Measurements from ENCODE around the gene CD33. TPM values are rescaled to one million over a fixed set of nuclear protein-coding genes. Genes with fewer than 3 reads are reported as not detected.

Gene CD33
- total RNA-seq, 2 experiments from 2014 or later = 0.26 to 0.27 TPM

DNA sequence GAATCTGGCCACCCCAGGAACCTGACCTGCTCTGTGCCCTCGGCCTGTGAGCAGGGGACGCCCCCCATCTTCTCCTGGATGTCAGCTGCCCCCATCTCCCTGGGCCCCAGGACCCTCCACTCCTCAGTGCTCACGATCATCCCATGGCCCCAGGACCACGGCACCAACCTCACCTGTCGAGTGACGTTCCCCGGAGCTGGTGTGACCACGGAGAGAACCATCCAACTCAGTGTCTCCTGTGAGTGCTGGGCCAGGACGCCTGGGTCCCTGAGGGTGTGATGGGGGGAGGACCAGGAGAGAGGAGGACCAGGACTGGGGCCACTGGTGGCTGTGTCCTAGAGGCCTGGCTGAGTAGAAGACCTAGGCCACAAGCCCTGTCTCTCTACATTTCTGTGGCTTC is 13.0 kb upstream of the CD33 start:
- Mint-ChIP-seq H3K27ac (no peak overlapping the region), H3K4me3 (no peak overlapping the region), H3K27me3 (peaks cover 17% of the 10 kb centered on the region), H3K9me3 (ENCODE audit: low read depth) (no peaks in the 10 kb centered on the region), H3K36me3 (ENCODE audit: low read depth) (no peaks in the 10 kb centered on the region), H3K4me1 (no peaks in the 10 kb centered on the region)
- intact Hi-C loops (cut with DNase I, micrococcal nuclease) = no loop called here
- ATAC-seq = no peak
- ChIA-PET POLR2A (no interaction called here), CTCF (no interaction called here)
- no peak for DNase-seq

DNA sequence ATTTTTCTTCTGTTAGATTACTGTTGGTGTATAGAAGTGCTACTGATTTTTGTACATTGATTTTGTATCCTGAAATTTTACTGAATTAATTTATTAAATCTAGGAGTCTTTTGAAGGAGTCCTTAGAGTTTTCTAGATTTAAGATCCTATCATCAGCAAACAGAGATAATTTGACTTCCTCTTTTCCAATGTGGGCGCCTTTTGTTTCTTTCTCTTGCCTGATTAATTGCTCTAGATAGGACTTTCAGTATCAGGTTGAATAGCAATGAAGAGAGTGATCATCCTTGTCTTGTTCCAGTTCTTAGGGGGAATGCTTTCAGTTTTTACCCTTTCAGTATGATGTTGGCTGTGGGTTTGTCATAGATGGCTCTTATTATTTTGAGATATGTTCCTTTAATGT is 5.6 kb upstream of the CD33 start:
- intact Hi-C loops (cut with DNase I, micrococcal nuclease) = no loop called here
- H3K4me3 Mint-ChIP-seq = no peak overlapping the region
- H3K4me1 Mint-ChIP-seq = peaks cover 10% of the 10 kb centered on the region
- POLR2A ChIA-PET = no interaction called here
- CTCF ChIA-PET = interaction anchor here (1.2 kb wide), 1 partner anchor 13 kb away, joined by 3 read pairs; no protein-coding TSS in a partner anchor
- peaks cover 18% of the 10 kb centered on the region for H3K27me3 Mint-ChIP-seq
- ATAC-seq (no peak), DNase-seq (no peak)
- no peaks in the 10 kb centered on the region for H3K9me3 Mint-ChIP-seq (ENCODE audit: low read depth)
- H3K36me3 Mint-ChIP-seq (ENCODE audit: low read depth) = no peaks in the 10 kb centered on the region
- H3K27ac Mint-ChIP-seq = no peak overlapping the region

DNA sequence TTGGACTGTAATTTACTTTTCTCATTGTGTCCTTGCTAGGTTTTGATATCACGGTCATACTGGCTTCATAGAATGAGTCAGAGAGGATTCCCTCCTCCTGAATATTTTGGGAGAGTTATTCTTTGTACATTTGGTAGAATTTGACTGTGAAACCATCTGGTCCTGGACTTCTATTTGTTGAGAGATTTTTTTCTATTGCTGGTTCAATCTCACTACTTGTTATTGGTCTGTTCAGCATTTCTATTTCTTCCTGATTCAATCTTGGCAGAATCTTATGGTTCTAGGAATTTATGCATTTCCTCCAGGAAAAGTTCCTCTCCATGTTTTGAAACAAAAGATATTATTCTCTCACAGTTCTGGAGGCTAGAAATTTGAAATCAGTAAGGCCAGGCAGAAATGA is 4.9 kb upstream of the CD33 start:
- intact Hi-C loops (cut with DNase I, micrococcal nuclease) = no loop called here
- DNase-seq (no peak), ATAC-seq (no peak)
- H3K9me3 Mint-ChIP-seq (ENCODE audit: low read depth) = no peaks in the 10 kb centered on the region
- no peaks in the 10 kb centered on the region for H3K36me3 Mint-ChIP-seq (ENCODE audit: low read depth)
- H3K27ac Mint-ChIP-seq = no peak overlapping the region
- peaks cover 20% of the 10 kb centered on the region for H3K27me3 Mint-ChIP-seq
- ChIA-PET POLR2A (no interaction called here), CTCF (no interaction called here)
- H3K4me1 Mint-ChIP-seq = peaks cover 10% of the 10 kb centered on the region
- no peak overlapping the region for H3K4me3 Mint-ChIP-seq

DNA sequence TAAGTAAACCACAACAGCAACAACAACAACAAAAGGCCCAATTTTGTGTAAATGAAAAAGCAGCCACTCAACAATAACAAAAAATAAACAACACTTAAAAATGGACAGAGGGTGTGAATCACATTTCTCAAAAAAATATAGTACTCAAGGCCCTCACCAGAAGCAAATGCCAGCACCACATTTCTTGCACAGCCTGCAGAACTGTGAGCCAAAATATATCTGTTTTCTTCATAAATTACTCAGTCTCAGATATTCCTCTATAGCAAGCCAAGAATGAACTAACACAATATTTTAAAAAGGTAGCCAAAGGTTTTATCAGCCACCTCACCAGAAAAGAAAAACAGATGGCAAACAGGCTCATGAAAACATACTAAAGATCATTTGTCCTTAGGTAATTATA is 3.9 kb upstream of the CD33 start:
- POLR2A ChIA-PET = no interaction called here
- H3K4me1 Mint-ChIP-seq = peaks cover 10% of the 10 kb centered on the region
- intact Hi-C loops (cut with DNase I, micrococcal nuclease) = no loop called here
- H3K36me3 Mint-ChIP-seq (ENCODE audit: low read depth) = no peaks in the 10 kb centered on the region
- H3K4me3 Mint-ChIP-seq = no peak overlapping the region
- ATAC-seq (no peak), DNase-seq (no peak)
- H3K27me3 Mint-ChIP-seq = peaks cover 29% of the 10 kb centered on the region
- CTCF ChIA-PET = no interaction called here
- H3K27ac Mint-ChIP-seq = no peak overlapping the region
- H3K9me3 Mint-ChIP-seq (ENCODE audit: low read depth) = no peaks in the 10 kb centered on the region

DNA sequence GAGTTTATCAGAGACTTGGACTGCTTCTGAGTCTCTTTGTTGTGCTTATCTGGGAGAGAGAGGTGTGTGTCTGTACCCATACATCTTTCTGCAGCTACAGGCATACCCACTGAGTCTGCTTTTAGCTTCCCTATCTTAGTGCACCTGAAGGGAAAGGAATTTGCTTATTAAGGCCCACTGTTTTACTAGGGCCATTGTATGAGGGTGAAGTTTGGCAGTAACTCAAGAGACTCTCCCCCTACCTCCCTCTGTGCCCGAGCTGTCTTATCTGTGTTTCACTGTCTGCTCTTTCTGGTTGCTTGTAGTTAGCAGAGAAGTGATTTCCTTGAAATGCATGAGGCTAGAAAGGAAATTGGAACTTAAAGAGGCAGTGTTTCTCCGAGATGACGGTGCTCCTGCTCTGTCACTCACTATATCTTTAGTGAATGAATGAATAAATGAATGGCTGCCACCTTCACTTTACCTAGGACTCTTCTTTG is 678 bp upstream of the CD33 start:
- intact Hi-C loops (cut with DNase I, micrococcal nuclease) = no loop called here
- Mint-ChIP-seq H3K9me3 (ENCODE audit: low read depth) (no peaks in the 10 kb centered on the region), H3K36me3 (ENCODE audit: low read depth) (no peaks in the 10 kb centered on the region), H3K27ac (no peak overlapping the region), H3K4me1 (peaks cover 9% of the 10 kb centered on the region), H3K4me3 (no peak overlapping the region), H3K27me3 (peaks cover 38% of the 10 kb centered on the region)
- ChIA-PET CTCF (no interaction called here), POLR2A (no interaction called here)
- ATAC-seq (no peak), DNase-seq (no peak)

DNA sequence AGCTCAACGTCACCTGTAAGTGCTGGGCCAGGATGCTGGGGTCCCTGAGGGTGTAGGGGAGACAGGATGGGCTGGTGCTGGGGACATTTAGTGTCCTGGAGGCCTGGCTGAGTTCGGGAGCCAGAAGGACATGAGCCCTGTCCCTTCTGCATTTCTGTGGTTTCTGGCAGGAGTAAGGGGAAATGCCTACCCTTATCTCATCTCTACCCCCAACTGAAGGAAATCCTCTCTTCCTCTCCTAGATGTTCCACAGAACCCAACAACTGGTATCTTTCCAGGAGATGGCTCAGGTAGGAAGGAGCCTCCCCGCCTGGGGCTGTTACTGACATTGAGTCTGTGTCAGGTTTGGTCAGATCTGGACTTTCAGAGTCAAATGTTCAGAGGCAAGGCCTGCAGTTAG is 1.2 kb downstream of the CD33 start:
- Mint-ChIP-seq H3K27me3 (peaks cover 43% of the 10 kb centered on the region), H3K36me3 (ENCODE audit: low read depth) (no peaks in the 10 kb centered on the region), H3K27ac (no peak overlapping the region), H3K9me3 (ENCODE audit: low read depth) (no peaks in the 10 kb centered on the region), H3K4me1 (no peaks in the 10 kb centered on the region), H3K4me3 (no peak overlapping the region)
- intact Hi-C loops (cut with DNase I, micrococcal nuclease) = no loop called here
- DNase-seq (no peak), ATAC-seq (no peak)
- POLR2A ChIA-PET = no interaction called here
- CTCF ChIA-PET = interaction anchor here (0.6 kb wide), 1 partner anchor 141 kb away, joined by 3 read pairs; no protein-coding TSS in a partner anchor

DNA sequence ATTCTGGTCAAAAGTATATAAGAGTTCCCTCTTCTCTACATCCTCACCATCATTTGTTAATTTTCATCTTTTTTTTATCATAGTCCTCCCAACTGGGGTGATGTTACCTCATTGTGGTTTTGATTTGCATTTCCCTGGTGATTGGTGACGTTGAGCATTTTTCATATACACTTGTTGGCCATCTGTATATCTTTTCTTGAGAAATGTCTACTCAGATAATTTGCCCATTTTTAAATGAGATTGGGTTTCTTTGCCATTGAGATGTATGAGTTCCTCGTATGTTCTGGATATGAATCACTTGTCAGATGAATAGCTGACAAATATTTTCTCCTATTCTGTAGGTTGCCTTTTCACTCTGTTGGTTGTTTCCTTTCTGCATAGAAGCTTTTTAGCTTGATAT is 2.4 kb downstream of the CD33 start:
- Mint-ChIP-seq H3K36me3 (ENCODE audit: low read depth) (no peaks in the 10 kb centered on the region), H3K9me3 (ENCODE audit: low read depth) (no peaks in the 10 kb centered on the region), H3K27me3 (peaks cover 47% of the 10 kb centered on the region), H3K27ac (no peak overlapping the region), H3K4me3 (no peak overlapping the region), H3K4me1 (no peaks in the 10 kb centered on the region)
- ChIA-PET CTCF (no interaction called here), POLR2A (no interaction called here)
- intact Hi-C loops (cut with DNase I, micrococcal nuclease) = no loop called here
- ATAC-seq (no peak), DNase-seq (no peak)

DNA sequence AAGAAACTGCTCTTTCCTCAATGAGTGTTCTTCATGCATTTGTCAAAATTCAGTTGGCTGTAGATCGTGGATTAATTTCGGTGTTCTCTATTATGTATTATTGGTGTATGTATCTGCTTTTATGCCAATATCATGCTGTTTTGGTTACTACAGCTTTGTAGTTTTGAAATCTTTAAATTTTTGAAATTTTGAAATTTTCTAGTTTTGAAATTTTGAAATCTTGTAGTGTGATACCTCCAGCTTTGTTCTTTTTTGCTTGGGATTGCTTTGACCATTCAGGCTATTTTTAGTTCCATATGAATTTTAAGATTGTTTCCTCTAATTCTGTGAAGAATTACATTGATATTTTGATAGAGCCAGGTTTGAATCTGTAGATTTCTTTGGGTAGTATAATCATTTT is 3.1 kb downstream of the CD33 start:
- H3K4me1 Mint-ChIP-seq = no peaks in the 10 kb centered on the region
- H3K4me3 Mint-ChIP-seq = no peak overlapping the region
- H3K27ac Mint-ChIP-seq = no peak overlapping the region
- ChIA-PET POLR2A (no interaction called here), CTCF (no interaction called here)
- no peak for DNase-seq
- intact Hi-C loops (cut with DNase I, micrococcal nuclease) = no loop called here
- H3K36me3 Mint-ChIP-seq (ENCODE audit: low read depth) = no peaks in the 10 kb centered on the region
- ATAC-seq = no peak
- H3K9me3 Mint-ChIP-seq (ENCODE audit: low read depth) = no peaks in the 10 kb centered on the region
- peaks cover 48% of the 10 kb centered on the region for H3K27me3 Mint-ChIP-seq

DNA sequence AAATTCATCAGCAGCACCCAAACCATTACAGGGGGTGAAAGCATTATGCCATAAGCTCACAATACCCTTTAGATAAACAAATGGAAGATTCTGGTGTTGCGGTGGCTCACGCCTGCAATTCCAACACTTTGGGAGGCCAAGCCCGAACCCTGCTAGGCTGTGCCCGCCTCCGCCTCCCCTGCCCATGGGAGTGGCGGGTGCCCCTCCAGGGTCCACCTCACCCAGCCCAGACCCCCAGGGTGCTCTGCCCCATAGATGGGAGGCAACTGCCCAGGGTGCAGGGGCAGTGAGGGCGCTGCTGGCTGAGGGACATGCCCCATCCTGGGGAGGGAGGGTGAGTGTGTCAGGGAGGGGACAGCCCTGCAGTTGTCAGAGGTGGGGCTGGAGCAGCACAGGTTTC is 16.0 kb downstream of the CD33 start:
- no peak for ATAC-seq
- ChIA-PET POLR2A (no interaction called here), CTCF (no interaction called here)
- H3K4me3 Mint-ChIP-seq = no peak overlapping the region
- no peak for DNase-seq
- peaks cover 12% of the 10 kb centered on the region for H3K27me3 Mint-ChIP-seq
- H3K36me3 Mint-ChIP-seq (ENCODE audit: low read depth) = no peaks in the 10 kb centered on the region
- intact Hi-C loops (cut with DNase I, micrococcal nuclease) = no loop called here
- peaks cover 3% of the 10 kb centered on the region for H3K4me1 Mint-ChIP-seq
- H3K9me3 Mint-ChIP-seq (ENCODE audit: low read depth) = no peaks in the 10 kb centered on the region
- H3K27ac Mint-ChIP-seq = no peak overlapping the region

DNA sequence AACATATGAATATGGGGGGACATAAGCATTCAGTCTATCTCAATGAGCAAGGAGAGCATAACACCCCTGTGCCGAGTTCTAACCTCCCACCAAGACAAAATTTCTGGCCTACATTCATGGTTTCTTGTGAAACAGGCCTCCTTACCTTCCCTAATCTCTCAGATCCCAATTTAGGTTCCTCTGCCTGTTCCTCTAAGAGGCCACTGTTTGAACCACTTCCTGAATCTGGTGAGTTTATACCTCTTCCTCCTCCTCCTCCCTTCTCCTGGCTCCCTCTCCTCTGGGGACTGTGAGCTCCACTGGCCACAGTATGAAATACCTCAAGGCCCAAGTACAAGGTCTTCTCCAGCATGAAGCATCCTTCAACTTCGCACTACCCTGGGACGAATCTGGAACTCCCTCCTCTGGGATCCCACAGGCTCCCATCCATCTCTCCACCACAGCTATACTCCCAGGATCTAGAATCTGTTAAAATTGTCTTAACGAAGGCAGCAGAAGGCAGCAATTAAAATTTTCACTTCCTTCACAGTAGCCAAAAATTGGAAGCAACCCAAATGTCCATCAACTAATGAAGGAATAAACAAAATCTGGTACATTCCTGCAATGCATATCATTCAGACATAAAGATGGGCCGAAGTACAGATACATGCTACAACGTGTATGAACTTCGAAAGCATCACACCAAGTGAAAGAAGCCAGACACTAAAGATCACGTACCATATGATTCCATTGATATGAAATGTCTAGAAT is 18.2 kb downstream of the CD33 start:
- DNase-seq = no peak
- ChIA-PET CTCF (no interaction called here), POLR2A (no interaction called here)
- Mint-ChIP-seq H3K9me3 (ENCODE audit: low read depth) (no peaks in the 10 kb centered on the region), H3K27me3 (peaks cover 12% of the 10 kb centered on the region), H3K4me1 (peaks cover 3% of the 10 kb centered on the region), H3K36me3 (ENCODE audit: low read depth) (no peaks in the 10 kb centered on the region), H3K4me3 (no peak overlapping the region), H3K27ac (no peak overlapping the region)
- no peak for ATAC-seq
- intact Hi-C loops (cut with DNase I, micrococcal nuclease) = no loop called here

DNA sequence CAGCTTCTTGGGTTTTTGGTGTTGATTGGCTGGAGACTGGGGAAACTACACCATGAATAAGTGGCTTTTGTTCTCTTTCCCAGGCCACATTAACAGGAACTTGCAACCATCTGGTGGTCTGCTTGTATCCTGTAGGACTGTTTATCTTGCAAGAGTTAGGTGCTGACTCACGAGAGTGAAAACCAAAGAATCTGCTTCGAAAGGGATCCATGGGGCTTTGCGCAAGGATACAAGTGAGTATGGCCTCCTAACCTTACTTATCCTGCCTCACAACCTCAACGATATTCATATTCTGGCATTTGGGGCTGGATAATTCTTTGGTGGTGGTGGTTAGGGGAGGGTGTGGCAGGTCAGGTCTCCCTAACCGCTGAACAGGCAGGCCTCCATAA is 21.3 kb downstream of the CD33 start:
- Mint-ChIP-seq H3K4me3 (no peak overlapping the region), H3K9me3 (ENCODE audit: low read depth) (no peaks in the 10 kb centered on the region), H3K36me3 (ENCODE audit: low read depth) (no peaks in the 10 kb centered on the region), H3K4me1 (peaks cover 3% of the 10 kb centered on the region), H3K27ac (no peak overlapping the region), H3K27me3 (peaks cover 10% of the 10 kb centered on the region)
- DNase-seq (no peak), ATAC-seq (peak; percentile 44)
- intact Hi-C loops (cut with DNase I, micrococcal nuclease) = no loop called here
- POLR2A ChIA-PET = no interaction called here
- CTCF ChIA-PET = interaction anchor here (1.0 to 2.3 kb wide), 2 partner anchors 12 to 14 kb away, joined by 5 to 8 read pairs; no protein-coding TSS in a partner anchor

DNA sequence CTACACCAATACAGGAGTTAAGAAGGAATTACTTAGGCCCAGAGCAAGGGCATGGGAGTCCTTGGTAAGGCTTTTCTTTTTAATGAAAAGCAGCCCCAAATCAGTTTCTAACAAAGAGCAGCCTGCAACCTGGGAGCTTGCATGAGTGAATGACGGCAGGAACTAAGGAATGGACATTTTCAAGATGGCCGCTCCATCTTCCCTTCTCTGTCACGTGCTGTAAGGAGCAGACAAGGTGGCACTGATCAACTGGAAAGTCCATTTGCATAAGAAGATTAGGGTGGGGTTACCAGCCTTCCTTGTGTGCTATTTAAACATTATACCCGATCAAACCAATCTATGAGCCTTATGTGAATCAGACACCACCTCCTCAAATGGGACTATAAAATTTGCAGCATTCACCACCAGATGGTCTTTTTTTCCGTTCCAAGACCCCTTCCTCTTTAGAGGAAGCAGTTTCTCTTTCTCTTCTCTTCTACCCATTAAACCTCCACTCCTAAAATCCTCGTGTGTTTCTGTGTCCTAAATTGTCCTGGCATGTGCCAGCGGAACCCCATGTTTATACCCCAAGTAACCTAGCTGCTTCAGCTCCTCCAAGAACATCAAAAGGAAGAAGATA is 23.2 kb downstream of the CD33 start:
- DNase-seq = no peak
- no peak overlapping the region for H3K4me3 Mint-ChIP-seq
- CTCF ChIA-PET = interaction anchor here (0.7 to 2.6 kb wide), 4 partner anchors 10 to 151 kb away, joined by 3 to 8 read pairs (median 4); no protein-coding TSS in a partner anchor
- H3K36me3 Mint-ChIP-seq (ENCODE audit: low read depth) = no peaks in the 10 kb centered on the region
- intact Hi-C loops (cut with DNase I, micrococcal nuclease) = no loop called here
- H3K27ac Mint-ChIP-seq = no peak overlapping the region
- no peak for ATAC-seq
- peaks cover 7% of the 10 kb centered on the region for H3K27me3 Mint-ChIP-seq
- POLR2A ChIA-PET = no interaction called here
- H3K4me1 Mint-ChIP-seq = peaks cover 3% of the 10 kb centered on the region
- no peaks in the 10 kb centered on the region for H3K9me3 Mint-ChIP-seq (ENCODE audit: low read depth)
